Measurements from ENCODE around the gene LSM14A. TPM values are rescaled to one million over a fixed set of nuclear protein-coding genes. Genes with fewer than 3 reads are reported as not detected.
"Not testable (repeated sequence)": the region's sequence is repeated elsewhere in the genome, so short reads cannot be mapped to it uniquely, and the experiment has no call there.

LSM14A gene
- total RNA-seq, 1 donor = 134 TPM

DNA sequence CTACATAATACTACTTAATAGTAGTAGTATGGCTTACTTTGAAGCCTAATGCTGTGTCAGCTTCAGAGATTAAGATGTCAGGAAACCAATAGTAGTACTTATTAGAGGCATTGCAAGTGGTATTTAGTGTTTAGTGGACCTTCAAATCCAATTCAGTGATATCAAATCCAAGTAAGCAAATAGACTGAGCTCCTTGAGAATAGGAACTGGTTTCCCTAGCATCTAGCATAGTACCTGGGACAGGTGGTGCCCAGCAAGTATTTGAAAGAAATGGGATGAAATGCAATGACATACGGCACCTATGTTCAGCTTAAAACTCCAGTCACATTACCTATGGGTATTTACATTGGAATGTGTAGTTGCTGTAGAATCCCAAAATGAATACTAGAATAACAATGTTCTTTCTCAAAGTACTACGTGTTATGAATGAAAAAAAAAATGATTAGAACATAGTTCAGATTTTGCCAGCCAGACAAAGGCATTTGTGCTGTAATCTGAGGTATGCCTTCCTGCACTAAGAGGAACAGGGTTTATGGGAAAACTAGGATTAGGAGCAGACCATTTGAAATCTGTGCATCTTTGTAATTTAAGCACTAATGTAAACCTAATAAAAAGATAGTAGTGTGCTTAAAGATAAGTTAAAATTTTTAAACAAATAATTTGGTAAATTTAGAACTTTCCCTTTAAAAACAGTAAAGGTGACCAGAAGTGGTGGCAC is 17.1 kb downstream of the LSM14A start:
- no peak for DNase-seq (ENCODE audit: low read depth in 2 of 3, low spot score in 2 of 3)

DNA sequence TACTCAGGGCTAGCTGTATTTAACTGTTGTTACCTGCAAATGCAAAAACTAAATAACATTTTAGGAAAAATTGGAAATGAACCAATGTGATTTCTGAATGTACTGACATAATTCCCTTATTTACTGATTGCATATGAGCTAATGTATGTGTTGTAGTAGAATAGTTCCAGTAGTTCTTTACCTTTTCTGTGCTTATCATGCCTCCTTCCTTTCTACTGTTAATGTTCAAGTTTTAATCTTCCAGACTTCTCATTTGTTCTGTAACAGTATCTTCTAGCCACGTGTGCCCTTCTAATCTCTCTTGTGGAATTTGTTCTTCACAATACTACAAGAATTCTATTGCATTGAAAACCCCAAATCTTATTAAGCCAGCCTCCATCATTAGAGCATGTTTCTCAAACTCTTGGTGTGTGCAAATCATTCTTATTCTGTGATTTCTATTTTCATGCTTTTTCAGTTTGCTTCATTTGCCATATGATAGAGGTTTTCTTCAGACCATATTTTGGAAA is 17.7 kb downstream of the LSM14A start:
- no peak for DNase-seq (ENCODE audit: low read depth in 2 of 3, low spot score in 2 of 3)

DNA sequence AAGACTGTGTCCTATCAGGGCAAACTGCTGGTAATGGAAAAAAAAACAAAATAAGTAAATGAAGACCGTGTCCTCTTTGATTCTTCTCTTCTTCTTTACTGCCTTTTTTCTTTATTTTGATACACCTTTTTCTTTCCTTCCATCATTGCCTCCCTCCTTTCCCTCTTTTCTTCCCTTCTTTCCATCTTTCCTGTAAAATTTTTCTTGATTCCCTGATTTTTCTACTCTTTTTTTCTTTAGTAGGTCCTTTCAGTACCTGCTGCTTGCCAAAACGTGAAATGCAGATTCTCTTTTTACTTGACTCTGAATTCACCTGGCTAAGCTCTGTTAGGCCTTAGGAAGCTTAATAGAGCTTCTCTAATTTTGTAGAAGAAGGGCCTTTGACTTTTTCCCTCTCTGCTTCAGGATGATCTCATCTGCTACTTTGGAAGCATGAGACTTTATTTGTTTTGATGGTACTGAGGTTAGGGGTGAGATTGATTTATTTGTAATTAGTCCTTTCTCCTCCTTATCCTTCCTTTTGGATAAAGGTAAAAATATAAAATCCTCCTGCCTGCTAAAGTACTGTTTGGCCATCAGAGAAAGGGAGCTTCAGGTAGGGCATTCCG is 19.2 kb downstream of the LSM14A start:
- no peak for DNase-seq (ENCODE audit: low read depth in 2 of 3, low spot score in 2 of 3)

DNA sequence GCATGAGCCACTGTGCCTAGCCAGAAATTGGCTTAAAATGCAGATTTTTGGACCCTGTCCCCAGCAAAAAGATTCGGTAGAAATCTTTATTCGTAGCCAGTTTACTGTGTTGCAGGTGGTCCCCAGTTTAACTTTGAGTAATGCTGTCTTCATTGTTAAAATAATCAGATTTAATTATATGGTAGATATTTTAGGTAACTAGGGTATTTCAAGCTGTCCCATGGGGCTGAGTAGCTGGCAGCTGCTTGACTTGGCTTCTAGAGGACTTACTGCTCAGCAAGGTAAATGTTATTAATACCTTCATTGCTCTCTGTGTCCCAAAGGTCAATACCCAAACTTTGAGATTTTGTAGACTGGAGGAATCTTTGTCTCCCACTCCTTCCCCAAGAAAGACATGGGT is 21.1 kb downstream of the LSM14A start:
- no peak for DNase-seq (ENCODE audit: low read depth in 2 of 3, low spot score in 2 of 3)

DNA sequence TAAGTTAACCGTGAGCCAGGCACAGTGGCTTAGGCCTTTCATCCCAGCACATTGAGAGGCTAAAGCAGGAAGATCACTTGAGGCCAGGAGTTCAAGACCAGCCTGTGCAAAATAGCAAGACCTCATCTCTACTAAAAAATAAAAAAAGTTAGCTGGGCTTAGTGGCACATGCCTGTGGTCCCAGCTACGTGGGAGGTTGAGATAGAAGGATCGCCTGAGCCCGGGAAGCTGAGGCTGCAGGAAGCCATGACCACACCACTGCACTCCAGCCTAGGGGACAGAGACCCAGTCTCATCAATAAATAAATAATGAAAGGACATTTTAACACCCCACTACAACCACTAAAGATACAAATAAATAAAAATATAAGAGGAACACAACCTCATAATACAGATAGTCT is 21.6 kb downstream of the LSM14A start:
- DNase-seq (ENCODE audit: low read depth in 2 of 3, low spot score in 2 of 3) = no peak

DNA sequence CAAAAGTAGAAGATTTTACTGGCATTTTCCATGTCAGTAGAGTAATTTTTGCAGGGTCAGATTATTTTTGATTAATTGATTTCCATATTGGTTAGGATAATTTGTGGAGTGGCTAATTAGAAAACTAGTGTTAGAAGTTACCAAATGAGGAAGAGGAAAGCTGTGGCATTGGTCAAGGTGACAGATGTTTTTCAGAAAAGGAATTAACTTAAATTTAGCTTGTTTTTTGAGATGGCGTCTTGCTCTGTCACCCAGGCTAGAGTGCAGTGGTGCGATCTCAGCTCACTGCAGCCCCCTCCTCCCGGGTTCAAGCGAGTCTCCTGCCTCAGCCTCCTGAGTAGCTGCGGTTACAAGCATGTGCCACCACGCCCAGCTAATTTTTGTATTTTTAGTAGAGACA is 28.8 kb downstream of the LSM14A start:
- DNase-seq (ENCODE audit: low read depth in 2 of 3, low spot score in 2 of 3) = no peak

DNA sequence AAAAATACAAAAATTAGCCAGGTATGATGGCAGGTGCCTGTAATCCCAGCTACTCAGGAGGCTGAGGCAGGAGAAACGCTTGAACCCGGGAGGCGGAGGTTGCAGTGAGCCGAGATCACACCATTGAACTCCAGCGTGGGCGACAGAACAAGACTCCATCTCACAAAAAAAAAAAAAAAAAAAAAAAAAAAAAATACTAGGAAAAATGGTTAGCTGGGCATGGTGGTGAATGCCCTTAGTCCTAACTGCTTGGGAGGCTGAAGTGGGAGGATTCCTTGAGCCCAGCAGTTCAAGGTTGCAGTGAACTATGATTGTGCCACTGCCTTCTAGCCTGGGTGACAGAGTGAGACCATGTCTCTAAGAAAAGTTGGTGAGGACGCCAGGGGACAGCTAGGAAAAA is 33.0 kb downstream of the LSM14A start:
- not testable (repeated sequence) for DNase-seq (ENCODE audit: low read depth in 2 of 3, low spot score in 2 of 3)

DNA sequence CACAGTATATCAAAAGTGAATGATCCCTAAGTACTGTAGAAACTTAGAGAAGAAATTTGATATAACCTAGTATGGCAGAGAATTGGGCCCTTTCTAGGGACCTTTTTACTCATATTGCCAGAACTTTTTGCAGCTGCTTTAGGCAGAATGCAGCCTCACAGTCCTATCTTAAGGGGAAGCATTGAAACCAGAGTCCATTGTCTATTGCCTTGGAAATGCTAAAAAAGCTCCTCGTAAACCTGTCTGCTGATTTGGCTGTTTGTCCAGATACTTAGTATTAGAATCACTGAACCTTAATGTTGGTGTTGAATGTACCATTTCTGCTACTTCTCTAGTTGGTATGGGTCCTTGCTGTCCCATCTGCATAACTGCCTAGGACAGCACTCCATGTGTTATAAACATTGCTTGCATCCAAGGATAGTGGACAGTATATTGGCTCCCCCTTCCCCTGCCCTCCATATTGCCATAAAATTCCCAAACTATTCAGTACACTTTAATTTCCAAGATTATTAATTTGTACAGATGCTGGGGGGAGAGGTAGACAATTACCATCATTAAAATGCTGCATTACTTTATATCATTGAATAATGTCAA is 36.1 kb downstream of the LSM14A start:
- no peak for DNase-seq (ENCODE audit: low read depth in 2 of 3, low spot score in 2 of 3)

DNA sequence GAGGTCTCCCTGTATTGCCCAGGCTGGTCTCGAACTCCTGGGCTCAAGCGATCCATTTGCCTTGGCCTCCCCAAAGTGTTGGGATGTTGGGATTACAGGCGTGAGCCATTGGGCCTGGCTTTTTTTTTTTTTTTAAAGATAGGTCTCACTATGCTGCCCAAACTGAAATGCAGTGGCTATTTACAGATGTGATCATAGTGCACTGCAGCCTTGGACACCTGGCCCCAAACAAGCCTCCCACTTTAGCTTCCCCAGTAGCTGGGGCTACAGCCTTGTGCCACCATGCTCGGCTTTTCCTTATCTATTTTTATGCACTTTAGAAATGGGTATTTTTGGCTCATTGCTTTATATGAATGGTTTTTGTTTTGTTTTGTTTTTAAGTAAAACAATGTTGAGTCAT is 37.4 kb downstream of the LSM14A start:
- DNase-seq (ENCODE audit: low read depth in 2 of 3, low spot score in 2 of 3) = no peak

DNA sequence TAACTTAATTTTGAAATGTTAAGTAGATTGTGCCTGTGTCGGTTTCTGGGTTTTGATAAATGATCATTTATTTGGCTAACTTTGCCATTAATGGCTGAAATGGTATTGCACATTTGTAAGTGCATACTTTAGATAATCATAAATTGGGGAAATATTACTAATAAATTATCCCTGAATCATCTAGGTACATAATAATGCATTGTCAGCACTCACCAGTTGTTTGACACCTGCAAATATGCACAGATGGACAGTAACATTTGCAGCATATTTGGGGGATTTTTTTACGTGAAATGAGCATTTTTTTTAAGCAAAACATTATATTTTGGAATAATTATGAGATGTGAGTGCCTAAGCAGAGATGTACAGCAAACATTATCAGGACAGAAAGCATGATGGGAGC is 41.0 kb downstream of the LSM14A start:
- no peak for DNase-seq (ENCODE audit: low read depth in 2 of 3, low spot score in 2 of 3)

DNA sequence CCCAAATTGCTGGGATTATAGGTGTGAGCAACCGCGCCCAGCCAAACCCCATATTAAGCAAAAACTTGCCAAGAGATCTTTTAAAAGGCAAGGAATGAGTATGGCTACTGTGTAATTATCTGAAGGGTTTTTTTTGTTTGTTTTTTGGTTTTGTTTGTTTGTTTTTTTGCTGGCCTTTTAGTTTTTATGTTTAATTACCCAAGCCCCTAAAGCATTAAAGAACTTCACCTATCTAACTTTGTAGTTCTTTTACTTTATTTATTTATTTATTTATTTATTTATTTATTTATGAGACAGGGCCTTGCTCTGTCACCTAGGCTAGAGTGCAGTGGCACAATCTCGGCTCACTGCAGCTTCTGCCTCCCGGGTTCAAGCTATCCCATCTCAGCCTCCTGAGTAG is 41.7 kb downstream of the LSM14A start:
- no peak for DNase-seq (ENCODE audit: low read depth in 2 of 3, low spot score in 2 of 3)

DNA sequence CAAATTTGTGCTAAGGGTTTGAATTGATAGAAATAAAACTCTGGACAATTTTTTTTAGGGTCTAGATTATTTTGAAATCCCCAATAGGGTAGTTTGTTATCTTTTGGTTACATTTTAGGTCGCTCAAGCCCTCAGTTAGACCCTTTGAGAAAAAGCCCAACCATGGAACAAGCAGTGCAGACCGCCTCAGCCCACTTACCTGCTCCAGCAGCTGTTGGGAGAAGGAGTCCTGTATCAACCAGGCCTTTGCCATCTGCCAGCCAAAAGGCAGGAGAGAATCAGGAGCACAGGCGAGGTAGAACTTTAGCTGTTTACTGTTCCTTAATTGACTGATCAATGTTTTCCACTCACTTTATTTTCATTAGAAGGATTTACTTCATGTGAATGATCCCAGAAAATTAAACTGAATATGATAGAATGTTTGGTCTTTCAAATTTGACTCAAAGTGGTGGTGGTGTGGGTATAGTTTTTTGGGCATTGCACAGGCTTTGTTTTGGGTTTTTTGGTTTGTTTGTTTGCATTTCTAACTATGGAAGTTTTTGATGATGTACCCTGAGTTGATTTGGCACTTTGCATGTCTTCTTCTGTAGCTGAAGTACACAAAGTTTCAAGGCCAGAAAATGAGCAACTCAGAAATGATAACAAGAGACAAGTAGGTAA is 42.8 kb downstream of the LSM14A start:
- DNase-seq (ENCODE audit: low read depth in 2 of 3, low spot score in 2 of 3) = no peak

DNA sequence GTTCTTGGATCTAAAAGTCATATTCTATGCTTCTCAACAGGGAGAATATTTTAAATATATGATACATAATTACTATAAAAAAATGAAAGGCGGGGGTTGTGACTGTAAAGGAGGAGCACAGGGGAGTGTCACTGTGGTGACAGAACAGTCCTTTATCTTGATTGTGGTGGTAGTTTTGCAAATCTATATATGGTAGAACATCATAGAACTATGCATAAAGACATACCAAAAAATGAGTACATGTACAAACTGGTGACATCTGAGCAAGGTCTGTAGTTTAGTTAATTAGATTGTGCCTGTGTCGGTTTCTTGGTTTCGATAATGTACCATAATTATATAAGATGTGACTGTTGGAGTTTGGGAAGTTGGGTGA is 43.3 kb downstream of the LSM14A start:
- DNase-seq (ENCODE audit: low read depth in 2 of 3, low spot score in 2 of 3) = no peak

DNA sequence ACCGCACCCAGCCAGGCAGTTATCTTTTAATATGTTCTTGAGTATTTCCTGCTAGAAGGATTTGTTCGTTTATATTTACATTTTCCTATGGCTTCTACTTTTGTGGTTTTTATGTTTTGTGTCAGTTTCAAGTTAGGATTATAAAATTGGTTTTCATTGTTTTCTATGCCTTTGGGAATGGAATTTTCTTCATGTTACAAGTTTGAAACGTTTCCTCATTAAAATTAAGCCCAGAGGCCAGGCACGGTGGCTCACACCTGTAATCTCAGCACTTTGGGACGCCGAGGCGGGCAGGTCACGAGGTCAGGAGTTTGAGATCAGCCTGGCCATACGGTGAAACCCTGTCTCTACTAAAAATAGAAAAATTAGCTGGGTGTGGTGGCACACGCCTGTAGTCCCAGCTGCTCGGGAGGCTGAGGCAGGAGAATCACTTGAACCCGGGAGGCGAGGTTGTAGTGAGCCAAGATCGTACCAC is 44.5 kb downstream of the LSM14A start:
- not testable (repeated sequence) for DNase-seq (ENCODE audit: low read depth in 2 of 3, low spot score in 2 of 3)

DNA sequence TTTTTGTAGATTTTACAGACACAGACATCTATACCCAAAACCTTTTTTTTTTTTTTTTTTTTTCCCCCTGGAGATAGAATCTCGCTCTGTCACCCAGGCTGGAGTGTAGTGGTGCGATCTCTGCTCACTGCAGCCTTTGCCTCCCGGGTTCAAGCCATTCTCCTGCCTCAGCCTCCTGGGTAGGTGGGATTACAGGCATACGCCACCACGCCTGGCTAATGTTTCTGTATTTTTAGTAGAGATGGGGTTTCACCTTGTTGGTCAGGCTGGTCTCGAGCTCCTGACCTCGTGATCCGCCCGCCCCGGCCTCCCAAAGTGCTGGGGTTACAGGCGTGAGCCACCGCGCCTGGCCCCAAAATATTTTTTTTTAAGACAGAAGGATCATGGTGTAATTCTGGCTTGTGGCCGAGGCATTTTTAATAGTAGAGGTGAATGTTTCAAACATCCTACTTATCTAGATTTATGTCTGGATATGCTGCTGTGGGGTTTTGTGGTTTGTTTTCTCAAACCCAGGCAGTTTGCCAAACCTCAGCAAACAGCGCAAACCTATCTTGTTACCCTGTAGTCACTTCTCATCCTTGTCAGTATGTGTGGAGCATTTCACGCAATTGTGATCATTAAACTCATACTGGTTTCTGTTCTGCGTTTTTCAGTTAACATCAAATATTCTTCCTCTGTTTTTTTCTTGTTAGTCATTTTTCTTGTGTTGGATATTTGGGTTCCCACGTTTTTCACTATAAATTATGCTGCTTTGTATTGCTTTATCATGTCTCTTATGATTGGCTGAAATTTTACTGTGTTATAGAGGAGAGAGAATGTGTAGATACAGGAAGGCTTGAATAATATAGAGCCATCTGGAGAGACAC is 45.9 kb downstream of the LSM14A start:
- peak; percentile 60 to 91 (median 81) for DNase-seq (ENCODE audit: low read depth in 2 of 3, low spot score in 2 of 3)

DNA sequence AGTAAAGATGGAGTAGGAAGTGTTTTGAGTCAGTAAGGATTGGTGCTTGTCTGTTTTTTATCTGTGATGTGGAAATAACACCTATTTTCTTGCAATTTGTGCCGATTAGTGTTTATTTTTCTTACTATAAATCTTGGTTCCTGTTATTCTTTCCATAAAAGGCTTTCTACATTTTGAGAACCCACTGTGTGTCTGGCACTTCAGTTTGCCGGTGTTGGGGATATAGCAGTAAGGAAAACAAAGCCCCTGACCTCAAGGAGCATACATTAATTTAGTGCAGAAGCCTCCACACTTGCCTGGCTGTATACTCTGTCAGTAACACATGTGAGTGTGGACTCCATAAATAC is 46.5 kb downstream of the LSM14A start:
- DNase-seq (ENCODE audit: low read depth in 2 of 3, low spot score in 2 of 3) = no peak

DNA sequence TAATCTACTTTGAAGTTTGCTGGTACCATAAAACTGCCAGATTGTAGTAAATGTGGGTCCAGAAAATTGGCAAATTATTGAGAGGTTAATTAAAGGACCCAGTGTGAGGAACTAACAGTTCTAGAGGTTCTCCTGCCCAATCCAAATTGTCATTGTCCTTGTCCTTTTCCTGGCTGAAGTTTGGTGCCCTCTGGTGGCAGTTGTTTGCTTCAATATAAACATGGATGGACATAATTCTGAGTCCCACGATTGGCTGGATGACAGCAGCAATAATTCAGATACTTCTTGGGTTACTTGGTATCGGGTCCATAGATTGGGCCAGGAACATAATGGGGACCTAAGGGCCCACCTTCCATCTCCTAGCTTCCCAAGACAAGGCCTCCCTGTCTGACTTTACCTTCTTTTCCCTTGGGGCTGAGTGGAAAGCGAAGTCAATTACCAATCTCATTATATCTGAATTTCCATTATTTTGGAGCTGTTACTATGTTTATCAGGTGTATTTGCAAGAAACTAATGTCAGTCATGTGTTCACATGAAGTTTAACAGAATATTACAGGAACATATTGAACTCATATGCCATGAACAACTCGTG is 48.3 kb downstream of the LSM14A start:
- DNase-seq (ENCODE audit: low read depth in 2 of 3, low spot score in 2 of 3) = peak; percentile 39 to 80 (median 66)

DNA sequence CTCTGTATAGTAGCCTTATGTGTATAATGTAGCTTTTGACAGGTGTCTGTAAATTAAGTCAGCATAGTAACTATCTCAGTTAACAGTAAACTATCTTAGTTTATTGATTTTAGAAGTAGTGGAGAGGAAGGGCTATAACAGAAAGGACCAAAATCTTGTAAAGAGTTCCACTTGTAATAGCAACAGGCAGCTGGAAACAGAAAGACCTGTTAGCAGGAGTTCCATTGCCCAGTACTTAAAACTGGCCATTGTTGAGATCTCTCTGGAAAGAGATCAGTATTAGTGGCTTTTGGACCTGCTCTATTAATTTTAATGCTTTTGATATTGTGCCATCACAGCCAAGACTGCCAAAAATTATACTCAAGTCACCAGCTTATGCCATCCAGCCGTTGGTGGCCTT is 50.1 kb downstream of the LSM14A start:
- no peak for DNase-seq (ENCODE audit: low read depth in 2 of 3, low spot score in 2 of 3)

DNA sequence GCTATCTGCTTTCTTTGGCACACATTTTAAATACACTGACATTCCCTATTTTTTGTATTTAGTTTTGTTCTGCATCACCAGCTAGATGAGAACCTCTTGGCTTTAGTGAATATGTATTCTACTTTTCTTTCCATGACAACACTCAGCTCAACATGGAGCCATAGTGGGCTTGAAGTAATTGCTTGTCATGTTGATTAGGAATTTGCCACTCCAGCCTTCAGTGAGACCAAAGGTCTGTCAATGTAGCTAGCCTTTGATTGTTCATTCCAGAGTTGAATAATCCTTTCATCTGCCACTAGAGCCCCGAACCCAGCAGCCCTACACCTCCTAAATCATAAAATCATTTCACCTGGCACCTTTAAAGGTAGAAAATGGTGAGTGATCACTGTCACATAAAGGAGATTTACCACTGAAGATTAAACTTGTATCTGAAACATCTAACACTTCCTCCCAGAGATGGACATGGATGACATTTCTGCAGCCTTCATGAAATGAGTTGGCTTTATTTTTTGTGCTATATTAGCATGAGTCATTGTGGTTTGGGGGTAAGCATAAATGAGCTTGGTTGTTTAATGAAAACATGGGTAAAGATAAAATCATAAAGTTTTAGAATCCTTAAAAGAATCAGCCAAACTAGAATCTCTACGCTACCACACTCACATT is 52.8 kb downstream of the LSM14A start:
- peak in 2 of 3 donors; percentile 53 to 64 for DNase-seq (ENCODE audit: low read depth in 2 of 3, low spot score in 2 of 3)

DNA sequence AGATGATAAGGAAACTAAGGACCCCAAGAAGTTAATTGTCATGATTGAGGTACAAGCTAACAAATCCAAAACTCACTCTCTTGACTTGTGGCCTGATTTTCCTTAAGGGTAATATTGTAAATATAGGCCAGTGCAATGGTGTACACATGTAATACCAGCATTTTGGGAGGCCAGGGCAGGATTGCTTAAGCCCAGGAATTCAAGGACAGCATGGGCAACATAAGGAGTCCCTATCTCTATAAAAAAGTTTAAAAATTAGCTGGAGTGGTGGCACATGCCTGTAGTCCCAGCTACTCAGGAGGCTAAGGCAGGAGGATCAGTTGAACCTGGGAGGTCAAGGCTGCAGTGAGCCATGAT is 53.3 kb downstream of the LSM14A start:
- no peak for DNase-seq (ENCODE audit: low read depth in 2 of 3, low spot score in 2 of 3)
